GM19438 (cell line): ENCODE data around the gene NOC2L.

Source experiments
- ATAC-seq: cut with Tn5 transposase; IDR thresholded peaks from one replicate; pipeline ENCODE4 v1.9.1; 2021; ENCODE audit warnings: low read depth; ENCODE audit not compliant: unreplicated experiment

NOC2L gene

GRCh38 chr1:944341-945325 lies 14.4 kb downstream of the NOC2L start:
- ATAC-seq, result no peak

GRCh38 chr1:943545-944340 lies 15.3 kb downstream of the NOC2L start:
- no peak for ATAC-seq

- ATAC-seq, result no peak
Observed at GRCh38 chr1:942864-943533, 16.1 kb downstream of the NOC2L start.

- ATAC-seq, result no peak
Observed at GRCh38 chr1:942411-942821, 16.6 kb downstream of the NOC2L start.

- no peak for ATAC-seq
Observed at GRCh38 chr1:941588-942383, 17.3 kb downstream of the NOC2L start.

- ATAC-seq, result no peak
Observed at GRCh38 chr1:941015-941587, 18.0 kb downstream of the NOC2L start.

- ATAC-seq, result no peak
Observed at GRCh38 chr1:940107-941014, 18.7 kb downstream of the NOC2L start.

- no peak for ATAC-seq
Observed at GRCh38 chr1:939511-940106, 19.4 kb downstream of the NOC2L start.

- no peak for ATAC-seq
Observed at GRCh38 chr1:938711-939489, 20.2 kb downstream of the NOC2L start.

GRCh38 chr1:938088-938683 lies 20.9 kb downstream of the NOC2L start:
- ATAC-seq, result no peak

GRCh38 chr1:937521-937920 lies 21.5 kb downstream of the NOC2L start:
- no peak for ATAC-seq

GRCh38 chr1:936348-937264 lies 22.4 kb downstream of the NOC2L start:
- no peak for ATAC-seq

GRCh38 chr1:935751-936231 lies 23.3 kb downstream of the NOC2L start:
- ATAC-seq, result no peak

- no peak for ATAC-seq
Observed at GRCh38 chr1:934991-935750, 23.9 kb downstream of the NOC2L start.

GRCh38 chr1:933603-933940 lies 25.5 kb downstream of the NOC2L start:
- no peak for ATAC-seq
